H1 (cell line): ENCODE measurements around the gene SLMAP. TPM values are rescaled to one million over a fixed set of nuclear protein-coding genes. Genes with fewer than 3 reads are reported as not detected.

ENCODE experiments used
- CTCF ChIA-PET: fragments of 300-600 bp; sonication (Branson Sonifier 250); formaldehyde crosslinking; loops from one replicate; lab custom pipeline; 2021; ENCODE audit not compliant: partially characterized antibody; lab: Charles Lee
- POLR2A ChIA-PET: fragments of 300-600 bp; sonication (Branson Sonifier 250); formaldehyde crosslinking; loops from one replicate; lab custom pipeline; 2021; ENCODE audit warnings: inconsistent platforms; ENCODE audit not compliant: partially characterized antibody; lab: Charles Lee
- DNase-seq, 2 experiments: peaks; one replicate each; pipeline versions ENCODE4 v3.0.0 to v3.0.0-alpha.2; 2010 to 2022; ENCODE audit warnings: low spot score in 2 of 2, low read depth in 1 of 2, mixed read lengths in 1 of 2
- FAIRE-seq: peaks from 2 replicates; lab custom pipeline; 2011; peaks lifted over from hg19 to GRCh38; lab: Jason Lieb, UNC
- H2AFZ ChIP-seq: 2 replicates; pipeline ENCODE4 v1.8.1; 2012; ENCODE audit warnings: low read length, inconsistent platforms
- H2AK5ac ChIP-seq: 2 replicates; pipeline ENCODE4 v1.6.1; 2013; ENCODE audit warnings: low read depth, low read length
- H2BK120ac ChIP-seq: replicated peaks from 2 replicates; pipeline ENCODE3; 2013; ENCODE audit warnings: low read depth, low read length, inconsistent platforms
- H2BK12ac ChIP-seq: 2 replicates; pipeline ENCODE4 v1.6.1; 2013; ENCODE audit warnings: low read depth, low read length
- H2BK15ac ChIP-seq: 2 replicates; pipeline ENCODE4 v1.6.1; 2013; ENCODE audit warnings: low read length
- H2BK20ac ChIP-seq: 2 replicates; pipeline ENCODE4 v1.6.1; 2013; ENCODE audit warnings: low read length
- H2BK5ac ChIP-seq: 2 replicates; pipeline ENCODE4 v1.6.1; 2013; ENCODE audit warnings: low read depth, low read length
- H3K14ac ChIP-seq: 2 replicates; pipeline ENCODE4 v1.6.1; 2013; ENCODE audit warnings: inconsistent platforms; ENCODE audit not compliant: insufficient read length
- H3K18ac ChIP-seq: 2 replicates; pipeline ENCODE4 v1.6.1; 2013; ENCODE audit warnings: low read length; ENCODE audit errors: extremely low read depth
- H3K23ac ChIP-seq: 2 replicates; pipeline ENCODE4 v1.6.1; 2013; ENCODE audit warnings: inconsistent platforms; ENCODE audit not compliant: insufficient read length
- H3K23me2 ChIP-seq: 2 replicates; pipeline ENCODE4 v1.6.1; 2013; ENCODE audit warnings: low read depth, low read length
- H3K27ac ChIP-seq: 2 replicates; pipeline ENCODE4 v1.6.1; 2011; ENCODE audit warnings: low read depth, low read length, inconsistent platforms
- H3K27me3 ChIP-seq, 4 experiments: replicated peaks in 1 of 4; 1 replicate in 1 of 4; 2 replicates in 3 of 4; pipeline versions ENCODE4 v1.6.1 to v1.8.1; 2011 to 2013; ENCODE audit warnings: low read length in 3 of 4, mild to moderate bottlenecking in 3 of 4, inconsistent platforms in 2 of 4, mixed read lengths in 2 of 4, moderate library complexity in 1 of 4; ENCODE audit not compliant: control insufficient read depth in 3 of 4, insufficient read depth in 3 of 4; ENCODE audit errors: extremely low read depth in 1 of 4
- H3K36me3 ChIP-seq, 4 experiments: 2 replicates each; pipeline versions ENCODE4 v1.6.1 to v1.8.1; 2011 to 2013; ENCODE audit warnings: mild to moderate bottlenecking in 4 of 4, low read length in 3 of 4, moderate library complexity in 2 of 4, control low read depth in 1 of 4, inconsistent platforms in 1 of 4; ENCODE audit not compliant: insufficient read depth in 4 of 4, control insufficient read depth in 2 of 4
- H3K4ac ChIP-seq: replicated peaks from 2 replicates; pipeline ENCODE3; 2013; ENCODE audit warnings: low read length, low read depth, mixed read lengths, inconsistent platforms; ENCODE audit not compliant: insufficient read length
- H3K4me1 ChIP-seq, 4 experiments: replicated peaks in 1 of 4; 1 replicate in 1 of 4; 2 replicates in 3 of 4; pipeline versions ENCODE4 v1.6.1 to v1.8.1; 2011 to 2013; ENCODE audit warnings: low read length in 3 of 4, inconsistent platforms in 2 of 4, mixed read lengths in 1 of 4; ENCODE audit not compliant: insufficient read depth in 4 of 4, control insufficient read depth in 3 of 4
- H3K4me2 ChIP-seq, 2 experiments: 2 replicates each; pipeline versions ENCODE4 v1.6.1 to v1.8.1; 2011 to 2013; ENCODE audit warnings: low read depth in 2 of 2, low read length in 2 of 2, control low read depth in 1 of 2, inconsistent platforms in 1 of 2, mild to moderate bottlenecking in 1 of 2; ENCODE audit not compliant: insufficient read depth in 1 of 2
- H3K4me3 ChIP-seq, 4 experiments: fragments of 200-600, 300-600 bp in 1 of 4; sonication (generic), shearing (Covaris generic), sonication (Bioruptor Twin) in 1 of 4; 2 replicates each; pipeline versions ENCODE4 v1.5.1 to v1.8.1; 2011 to 2016; ENCODE audit warnings: low read length in 4 of 4, low read depth in 3 of 4, control low read depth in 2 of 4, inconsistent platforms in 2 of 4, mild to moderate bottlenecking in 2 of 4, mixed read lengths in 1 of 4, moderate library complexity in 1 of 4; ENCODE audit not compliant: insufficient read depth in 2 of 4; ENCODE audit errors: extremely low read depth in 1 of 4
- H3K56ac ChIP-seq: replicated peaks from 2 replicates; pipeline ENCODE3; 2013; ENCODE audit warnings: low read depth, mild to moderate bottlenecking, mixed read lengths, low read length, inconsistent platforms; ENCODE audit not compliant: insufficient read length
- H3K79me1 ChIP-seq: 2 replicates; pipeline ENCODE4 v1.6.1; 2013; ENCODE audit warnings: low read depth, low read length, control low read depth
- H3K79me2 ChIP-seq, 2 experiments: 2 replicates each; pipeline versions ENCODE4 v1.6.1 to v1.8.1; 2012 to 2013; ENCODE audit warnings: low read length in 2 of 2, mild to moderate bottlenecking in 2 of 2, inconsistent platforms in 1 of 2; ENCODE audit not compliant: insufficient read depth in 2 of 2, control insufficient read depth in 1 of 2
- H3K9ac ChIP-seq, 4 experiments: replicated peaks in 1 of 4; 1 replicate in 1 of 4; 2 replicates in 3 of 4; pipeline versions ENCODE4 v1.6.1 to v1.8.1; 2011 to 2013; ENCODE audit warnings: low read depth in 3 of 4, low read length in 3 of 4, control low read depth in 2 of 4, mild to moderate bottlenecking in 2 of 4, moderate library complexity in 2 of 4, inconsistent platforms in 1 of 4; ENCODE audit errors: extremely low read depth in 1 of 4
- H3K9me3 ChIP-seq, 2 experiments: 2 replicates each; pipeline versions ENCODE4 v1.6.1 to v1.8.1; 2012 to 2013; ENCODE audit warnings: mild to moderate bottlenecking in 2 of 2, moderate library complexity in 2 of 2, control low read depth in 1 of 2, inconsistent platforms in 1 of 2, low read depth in 1 of 2, low read length in 1 of 2, mixed read lengths in 1 of 2; ENCODE audit not compliant: insufficient read depth in 2 of 2
- H4K20me1 ChIP-seq, 2 experiments: replicated peaks in 1 of 2; 2 replicates each; pipeline versions ENCODE3 to v1.8.1; 2011 to 2013; ENCODE audit warnings: inconsistent platforms in 2 of 2, low read length in 2 of 2, mild to moderate bottlenecking in 1 of 2; ENCODE audit not compliant: insufficient read depth in 2 of 2, control insufficient read depth in 1 of 2
- H4K5ac ChIP-seq: 2 replicates; pipeline ENCODE4 v1.6.1; 2013; ENCODE audit warnings: low read length, low read depth, mixed read lengths, inconsistent platforms; ENCODE audit not compliant: insufficient read length
- H4K8ac ChIP-seq: 2 replicates; pipeline ENCODE4 v1.8.0; 2013; ENCODE audit warnings: mild to moderate bottlenecking, moderate library complexity, low read length, inconsistent platforms; ENCODE audit not compliant: insufficient read depth; ENCODE audit errors: extremely low read depth
- H4K91ac ChIP-seq: replicated peaks from 2 replicates; pipeline ENCODE3; 2013; ENCODE audit warnings: low read length, mixed read lengths, inconsistent platforms; ENCODE audit not compliant: insufficient read length
- BRCA1 ChIP-seq: IDR thresholded peaks from 2 replicates; pipeline ENCODE4 v1.6.1; 2012; ENCODE audit warnings: low read depth, low read length, improper control_type of control experiment
- RFX5 ChIP-seq: IDR thresholded peaks from 2 replicates; pipeline ENCODE4 v1.6.1; 2011; ENCODE audit warnings: low read depth, low read length, improper control_type of control experiment, borderline replicate concordance
- polyA plus RNA-seq, 7 experiments: library from polyadenylated mRNA; depleted of rRNA in 3 of 7; stranded (reverse) in 5 of 7; unstranded in 2 of 7; fragments of >200 nt in 5 of 7; fragments of 200-250 nt in 2 of 7; gene quantifications; 1 replicate in 5 of 7; 2 replicates in 1 of 7; 4 replicates in 1 of 7; pipeline versions ENCODE4 v1.2.1 to v1.2.3, GENCODE V29; 2011 to 2013; ENCODE audit warnings: missing spikeins in 2 of 7, mixed read lengths in 2 of 7
- total RNA-seq: library from RNA; stranded (reverse); fragmentation: NEBNext Ultra II Directional; extraction: Animal tissue kit (Norgen Biotek cat#: 25700); gene quantifications from 2 replicates; pipeline ENCODE4 v1.2.1, GENCODE V29; 2021

SLMAP gene
- total and polyA plus RNA-seq, 2 of the 8 experiments (the other 6 are each of a cell fraction or from before 2014, with no cell fraction given), result 13.6 to 70.4 TPM

DNA sequence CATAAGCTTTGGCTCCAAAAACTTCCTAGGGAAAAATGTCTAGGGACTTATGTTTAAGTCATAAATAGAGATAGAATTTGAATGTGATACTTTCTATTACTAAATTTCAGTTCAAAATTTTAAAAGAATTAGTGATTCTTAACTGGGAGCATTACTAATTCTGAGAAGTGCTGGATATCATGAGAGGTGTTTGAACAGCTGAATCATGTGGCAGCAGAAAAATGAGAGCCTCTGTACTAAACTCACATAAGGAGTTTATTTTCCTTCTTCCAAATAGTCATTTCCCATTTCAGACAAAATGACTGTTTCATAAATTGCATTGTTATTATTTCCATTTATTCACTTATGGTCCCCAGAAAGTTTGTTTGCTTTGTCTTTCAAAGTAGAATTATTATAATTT is 62.7 kb downstream of the SLMAP start:
- H3K56ac ChIP-seq, result no peak overlapping the region
- peaks cover 0 to 4% of the 10 kb centered on the region in 2 experiments for H4K20me1 ChIP-seq
- no peak overlapping the region for H4K5ac ChIP-seq
- no peak for FAIRE-seq
- no peaks in the 10 kb centered on the region; a peak in 1 of 8 replicates for H3K36me3 ChIP-seq
- H2AK5ac ChIP-seq, result no peak overlapping the region
- H2BK12ac ChIP-seq, result no peak overlapping the region
- H3K18ac ChIP-seq, result no peak overlapping the region
- H4K91ac ChIP-seq, result no peak overlapping the region
- H3K9me3 ChIP-seq, result no peaks in the 10 kb centered on the region
- H2AFZ ChIP-seq, result no peak overlapping the region
- no peak overlapping the region for H2BK15ac ChIP-seq
- TF ChIP-seq BRCA1 (no peak), RFX5 (no peak)
- POLR2A ChIA-PET, result interaction anchor here (0.6 to 2.4 kb wide), 2 partner anchors 9 to 234 kb away, joined by 3 to 8 read pairs; no protein-coding TSS in a partner anchor
- no peaks in the 10 kb centered on the region; the same call in none of the 2 replicates for H3K79me1 ChIP-seq
- H2BK120ac ChIP-seq, result no peak overlapping the region
- H3K4me3 ChIP-seq, result no peak overlapping the region
- no peak overlapping the region for H3K4me2 ChIP-seq
- no peaks in the 10 kb centered on the region; the same call in 1 of the 2 replicates for H3K23me2 ChIP-seq
- H2BK5ac ChIP-seq, result no peak overlapping the region
- no peak overlapping the region for H4K8ac ChIP-seq
- CTCF ChIA-PET, result interaction anchor here (0.6 kb wide), 1 partner anchor 14 kb away, joined by 3 read pairs; no protein-coding TSS in a partner anchor
- H3K4me1 ChIP-seq, result peaks cover 0 to 13% (median 4%) of the 10 kb centered on the region in 4 experiments; a peak in 2 of 7 replicates
- no peak overlapping the region for H3K9ac ChIP-seq
- H3K14ac ChIP-seq, result no peak overlapping the region
- H3K4ac ChIP-seq, result no peak overlapping the region
- no peak overlapping the region for H2BK20ac ChIP-seq
- H3K23ac ChIP-seq, result no peak overlapping the region
- no peaks in the 10 kb centered on the region for H3K27me3 ChIP-seq
- peaks cover 0 to 81% of the 10 kb centered on the region in 2 experiments; a peak in 3 of 4 replicates for H3K79me2 ChIP-seq
- no peak overlapping the region for H3K27ac ChIP-seq
- DNase-seq, result no peak
